Glomerular visceral epithelial cell (primary cell): ENCODE results near the gene PPFIBP1.

Source experiments
- DNase-seq: peaks from one replicate; pipeline ENCODE4 v3.0.0-alpha.2; 2016; ENCODE audit errors: extremely low spot score

PPFIBP1 gene

GRCh38 chr12:27523642-27524493 lies at the start of gene PPFIBP1:
TSS of gene PPFIBP1 (plus strand) at chr12:27524206. CDS start at chr12:27633397, 109,191 bp downstream.
- DNase-seq: peak; percentile 99

- DNase-seq: peak; percentile 57
Observed at GRCh38 chr12:27474344-27474743, 49.7 kb upstream of the PPFIBP1 start.

- DNase-seq: no peak
Observed at GRCh38 chr12:27477049-27477448, 47.0 kb upstream of the PPFIBP1 start.

- DNase-seq: no peak
Observed at GRCh38 chr12:27478949-27479348, 45.1 kb upstream of the PPFIBP1 start.

GRCh38 chr12:27480016-27480415 lies 44.0 kb upstream of the PPFIBP1 start:
- no peak for DNase-seq

GRCh38 chr12:27486961-27487360 lies 37.0 kb upstream of the PPFIBP1 start:
- DNase-seq: no peak

DNA sequence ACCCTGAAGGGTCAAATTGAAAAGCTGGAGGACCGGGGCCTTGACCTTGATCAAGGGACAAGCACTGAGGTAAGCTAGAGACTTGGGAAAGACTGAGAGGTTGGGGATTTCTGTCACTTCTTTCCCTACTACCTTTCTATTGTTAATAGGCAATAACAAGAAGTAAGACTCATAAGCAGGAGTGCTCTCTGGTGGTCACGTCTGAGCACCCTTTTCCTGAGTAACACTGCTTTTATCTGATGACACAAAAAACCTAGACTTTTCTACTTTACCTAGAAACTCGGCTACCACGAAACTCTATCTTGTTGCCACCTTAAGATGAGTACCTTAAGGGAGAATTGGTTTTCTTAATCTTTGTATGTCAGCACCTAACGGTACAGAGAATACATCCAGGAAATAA lies 35.5 kb upstream of the PPFIBP1 start:
- DNase-seq: no peak

DNA sequence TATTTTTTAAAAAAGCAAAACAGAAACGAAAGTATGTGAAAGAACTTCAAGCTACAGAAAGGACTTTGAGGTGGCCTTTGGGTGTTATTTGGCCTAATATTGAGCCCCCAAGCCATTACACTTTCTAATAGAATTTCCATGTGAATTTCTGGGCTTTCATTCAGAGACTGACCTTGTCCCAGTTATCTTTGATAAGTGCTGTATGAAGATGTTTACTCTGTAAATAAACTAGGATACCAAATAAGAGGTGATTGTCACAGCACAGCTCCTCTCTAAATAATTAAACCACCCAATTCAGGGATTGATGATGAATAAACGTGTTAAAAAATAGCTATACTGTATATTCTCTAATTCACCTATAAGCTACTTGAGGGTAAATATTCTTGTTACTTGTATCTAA lies 32.8 kb upstream of the PPFIBP1 start:
- no peak for DNase-seq

DNA sequence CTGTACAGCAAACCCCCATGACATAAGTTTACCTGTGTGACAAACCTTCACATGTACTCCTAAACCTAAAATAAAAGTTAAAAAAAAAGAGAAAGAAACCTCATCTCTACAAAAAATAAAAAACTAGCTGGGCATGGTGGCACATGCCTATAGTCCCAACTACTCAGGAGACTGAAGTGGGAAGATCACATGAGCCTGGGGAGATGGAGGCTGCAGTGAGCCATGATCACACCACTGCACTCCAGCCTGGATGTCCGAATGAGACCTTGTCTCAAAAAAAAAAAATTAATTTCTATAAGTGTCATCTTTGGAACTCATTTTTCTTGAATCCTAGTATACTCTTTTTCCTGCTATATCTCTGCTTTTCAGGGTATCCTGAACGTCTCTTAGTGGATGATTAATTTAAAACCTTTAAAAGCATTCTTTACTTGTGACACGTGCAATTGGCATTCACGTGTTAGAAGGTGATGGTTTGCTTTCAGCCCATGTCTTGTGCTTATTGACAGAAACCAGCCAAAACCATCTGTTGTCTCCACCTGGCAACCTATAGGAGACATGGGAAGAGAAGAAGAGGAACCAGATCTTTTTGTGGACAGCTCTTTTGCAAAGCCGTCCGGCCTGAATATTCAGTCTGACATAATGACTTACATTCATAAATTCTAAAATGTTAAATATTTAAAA lies 30.6 kb upstream of the PPFIBP1 start:
- peak; percentile 47 for DNase-seq

DNA sequence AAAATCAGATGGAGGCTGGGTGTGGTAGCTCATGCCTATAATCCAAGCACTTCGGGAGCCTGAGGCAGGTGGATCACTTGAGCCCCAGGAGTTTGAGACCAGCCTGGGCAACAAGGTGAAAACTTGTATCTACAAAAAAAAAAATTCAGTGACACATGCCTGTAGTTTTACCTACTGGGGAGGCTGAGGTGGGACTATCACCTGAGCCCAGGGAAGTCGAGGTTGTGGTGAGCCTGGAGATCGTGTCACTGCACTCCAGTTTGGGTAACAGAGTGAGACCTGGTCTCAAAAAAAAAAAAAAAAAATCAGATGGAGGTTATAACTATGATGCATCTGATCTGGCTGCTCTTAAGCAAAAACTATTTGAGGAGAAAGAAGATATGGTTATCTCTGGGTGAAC lies 26.6 kb upstream of the PPFIBP1 start:
- no peak for DNase-seq

DNA sequence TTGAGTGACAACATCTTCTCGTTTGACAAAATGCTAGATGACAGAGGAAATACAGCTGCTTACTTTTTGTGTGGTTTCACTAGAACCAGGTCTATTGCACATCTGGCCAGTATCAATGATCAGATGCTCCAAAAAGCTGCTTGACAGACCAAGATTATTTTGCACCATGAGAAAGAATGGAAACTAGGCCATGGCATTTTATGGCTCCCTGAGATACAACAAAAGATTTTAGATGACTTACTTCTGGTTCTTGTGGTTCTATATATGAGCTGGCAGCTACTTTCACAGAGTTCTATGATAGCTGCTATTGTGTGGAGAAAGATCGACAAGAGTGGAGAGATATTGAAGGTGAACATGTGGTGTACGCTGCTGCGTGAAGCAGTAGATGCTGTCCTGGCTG lies 25.9 kb upstream of the PPFIBP1 start:
- DNase-seq: no peak

GRCh38 chr12:27498761-27499160 lies 25.2 kb upstream of the PPFIBP1 start:
- DNase-seq: no peak

GRCh38 chr12:27499377-27499776 lies 24.6 kb upstream of the PPFIBP1 start:
- DNase-seq: no peak

- no peak for DNase-seq
Observed at GRCh38 chr12:27500546-27500945, 23.5 kb upstream of the PPFIBP1 start.

- no peak for DNase-seq
Observed at GRCh38 chr12:27502021-27502435, 22.0 kb upstream of the PPFIBP1 start.

DNA sequence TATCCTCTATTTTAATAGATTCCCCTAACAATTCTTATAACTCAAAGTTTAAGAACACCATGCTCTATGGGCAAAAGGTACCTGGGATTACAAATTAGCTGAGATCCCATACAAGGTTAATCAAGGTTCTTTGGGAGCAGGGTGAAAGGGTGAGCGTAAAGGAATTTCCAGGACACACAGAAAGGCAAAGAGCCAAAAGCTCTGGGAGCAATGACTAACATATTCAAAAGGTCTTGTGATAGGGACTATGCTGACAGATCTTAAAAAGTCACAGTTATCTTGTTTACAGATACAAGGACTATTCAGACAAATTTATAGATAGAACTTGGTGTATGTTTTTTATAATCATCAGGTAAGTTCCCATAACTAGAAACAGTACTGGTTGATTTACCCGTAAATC lies 19.5 kb upstream of the PPFIBP1 start:
- DNase-seq: peak; percentile 25

GRCh38 chr12:27505109-27505508 lies 18.9 kb upstream of the PPFIBP1 start:
- DNase-seq: no peak

GRCh38 chr12:27505761-27506160 lies 18.2 kb upstream of the PPFIBP1 start:
- DNase-seq: no peak

DNA sequence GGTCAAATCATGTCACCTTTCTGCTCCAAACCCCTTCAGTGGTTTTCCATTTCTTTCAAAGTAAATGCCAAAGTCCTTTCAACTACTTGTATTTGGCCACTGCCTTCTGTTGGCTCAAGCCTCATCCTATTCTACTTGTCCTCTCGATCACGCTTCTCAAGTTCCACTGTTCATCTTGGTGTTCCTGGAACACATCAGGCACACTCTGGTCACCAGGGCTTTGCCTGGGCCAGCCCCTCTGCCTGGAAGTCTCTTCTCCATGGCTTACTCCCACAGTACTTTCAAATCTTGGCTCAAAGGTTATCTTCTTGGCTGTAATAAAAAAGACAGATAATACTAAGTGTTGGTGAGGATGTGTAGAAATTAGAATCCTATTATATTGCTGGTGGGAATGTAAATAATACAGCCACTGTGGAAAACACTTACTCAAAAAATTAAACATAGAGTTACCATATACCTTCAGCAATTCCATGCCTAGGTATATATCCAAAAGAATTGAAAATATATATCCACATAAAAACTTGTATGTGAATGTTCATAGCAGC lies 17.3 kb upstream of the PPFIBP1 start:
- DNase-seq: no peak

- DNase-seq: no peak
Observed at GRCh38 chr12:27508736-27509431, 15.1 kb upstream of the PPFIBP1 start.

DNA sequence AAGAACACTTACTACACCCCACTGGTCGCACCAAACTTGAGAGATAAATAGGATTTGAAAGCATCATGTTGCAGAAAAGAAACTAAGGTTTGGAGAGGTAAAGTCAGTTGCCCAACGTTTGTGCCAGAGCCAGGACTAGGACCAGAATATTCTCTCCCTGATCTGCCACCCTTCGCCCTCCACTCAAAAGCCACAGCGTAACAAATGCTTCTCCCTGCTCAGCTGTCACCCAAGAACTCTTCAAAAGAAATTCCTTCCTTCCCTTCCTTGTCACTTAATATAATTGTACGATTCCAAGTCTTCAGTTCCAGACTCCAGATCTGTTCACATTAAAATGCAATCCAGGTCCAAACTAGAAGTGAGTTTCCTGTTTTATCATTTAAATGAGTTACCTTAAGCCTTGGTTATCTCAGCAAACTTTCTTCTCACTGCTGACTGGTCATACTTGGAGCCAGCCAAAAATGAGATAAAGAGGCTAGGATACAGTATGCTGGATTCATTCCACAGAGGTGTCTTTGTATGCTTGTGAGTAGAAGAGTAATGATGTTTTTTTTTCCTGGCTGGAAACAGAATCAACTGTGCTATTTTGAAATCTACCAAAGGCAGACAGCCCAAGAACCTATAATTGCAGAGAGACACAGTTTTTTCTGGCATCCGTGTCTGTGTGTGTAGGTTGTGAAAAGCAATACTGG lies 12.8 kb upstream of the PPFIBP1 start:
- no peak for DNase-seq

DNA sequence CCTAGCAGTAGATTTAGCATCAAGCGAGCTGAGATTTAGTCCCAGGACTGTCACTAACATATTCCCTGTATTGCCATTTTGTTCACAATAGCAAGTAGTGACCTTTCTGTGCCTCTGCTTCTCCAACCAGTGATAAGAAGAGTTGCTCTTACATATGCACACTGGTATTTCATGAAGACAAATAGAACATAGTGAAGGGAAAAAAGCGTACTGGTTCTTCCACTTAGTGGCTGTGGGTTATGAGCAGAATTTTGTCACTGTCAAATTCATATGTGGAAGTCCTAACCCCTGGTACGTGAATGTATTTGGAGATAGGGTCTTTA lies 12.3 kb upstream of the PPFIBP1 start:
- no peak for DNase-seq
